Activated CD4-positive, alpha-beta T cell treated with anti-CD3 and anti-CD28 coated beads for 48 hours (primary cell): ENCODE data around the gene COL5A1.
"Not testable (repeated sequence)": the region's sequence is repeated elsewhere in the genome, so short reads cannot be mapped to it uniquely, and the experiment has no call there.

Source experiments
- DNase-seq: peaks from one replicate; pipeline ENCODE4 v3.0.0-alpha.2; 2020

The COL5A1 gene

DNA sequence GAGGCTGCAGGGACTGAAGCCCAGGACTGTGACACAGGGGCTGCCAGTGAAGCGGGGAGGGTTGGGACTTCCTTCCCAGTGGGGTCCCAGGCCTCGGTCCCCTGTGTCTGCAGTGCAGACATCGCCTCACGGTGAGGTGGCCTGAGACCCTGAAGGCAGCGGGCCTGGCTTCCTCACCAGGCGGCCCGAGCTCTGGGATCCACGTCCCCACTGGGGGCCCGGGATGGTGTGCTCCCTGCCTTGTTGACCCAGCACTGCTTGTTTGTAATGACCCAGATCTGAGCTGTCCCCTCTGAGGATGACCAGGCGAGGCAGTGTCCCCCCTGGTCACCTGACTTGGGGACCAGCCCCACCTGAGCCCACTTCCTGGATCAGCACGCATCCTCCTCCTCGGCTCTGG is 53.1 kb downstream of the COL5A1 start:
- no peak for DNase-seq

DNA sequence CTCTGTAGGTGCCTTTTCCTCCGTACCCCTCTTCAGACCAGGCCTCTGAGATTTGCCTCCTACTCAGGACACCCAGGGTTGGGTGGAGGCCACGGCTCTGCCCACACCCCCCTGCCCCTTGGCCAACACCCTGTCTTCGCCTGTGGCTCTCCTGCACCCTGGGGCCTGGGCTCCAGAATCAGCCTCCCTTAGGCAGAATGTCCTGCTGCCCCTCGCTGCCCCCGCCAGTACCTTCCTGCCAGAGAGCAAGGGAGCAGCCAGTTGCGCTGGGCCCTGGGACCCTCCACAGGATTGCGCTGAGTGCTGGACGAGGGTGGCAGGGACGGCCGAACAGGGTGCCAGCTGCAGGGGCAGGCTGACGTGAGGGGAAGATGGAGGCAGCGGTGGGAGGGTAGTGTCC is 53.5 kb downstream of the COL5A1 start:
- DNase-seq, result no peak

DNA sequence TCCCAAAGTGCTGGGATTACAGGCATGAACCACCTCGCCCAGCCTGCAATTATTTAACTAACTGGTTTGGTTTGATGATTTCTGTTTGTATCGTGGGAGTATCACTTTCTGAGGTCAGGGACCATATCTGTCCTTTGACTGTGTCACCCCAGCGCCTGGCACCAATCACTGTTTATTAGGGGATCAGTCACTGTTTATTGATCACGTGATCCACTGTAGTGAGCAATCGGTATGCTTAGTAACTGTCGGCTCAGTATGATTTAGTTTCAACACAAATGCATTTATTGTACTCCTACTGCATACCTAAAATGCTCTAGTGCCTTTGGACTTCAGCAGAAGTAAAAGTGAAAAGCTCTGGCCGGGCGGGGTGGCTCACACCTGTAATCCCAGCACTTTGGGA is 54.8 kb downstream of the COL5A1 start:
- no peak for DNase-seq

DNA sequence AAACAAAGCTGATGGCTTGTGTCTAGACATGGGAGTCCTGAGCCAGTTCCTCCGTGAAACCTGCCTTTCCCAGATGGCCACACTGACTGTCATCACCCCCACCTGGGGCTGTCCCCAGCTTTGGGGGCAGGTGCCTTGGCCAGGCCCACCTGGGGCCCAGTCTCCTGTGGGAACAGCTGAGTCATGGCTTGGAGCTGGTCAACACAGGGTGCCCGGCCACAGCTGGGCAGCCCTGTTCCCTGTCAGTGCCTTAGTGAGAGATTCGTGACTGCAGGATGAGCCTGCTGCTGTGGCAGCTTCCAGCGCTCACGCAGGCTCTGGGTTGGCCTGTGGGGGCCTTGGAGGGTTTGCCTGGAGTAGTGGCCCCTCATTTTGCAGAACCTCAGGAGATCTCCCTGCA is 56.5 kb downstream of the COL5A1 start:
- DNase-seq, result no peak

DNA sequence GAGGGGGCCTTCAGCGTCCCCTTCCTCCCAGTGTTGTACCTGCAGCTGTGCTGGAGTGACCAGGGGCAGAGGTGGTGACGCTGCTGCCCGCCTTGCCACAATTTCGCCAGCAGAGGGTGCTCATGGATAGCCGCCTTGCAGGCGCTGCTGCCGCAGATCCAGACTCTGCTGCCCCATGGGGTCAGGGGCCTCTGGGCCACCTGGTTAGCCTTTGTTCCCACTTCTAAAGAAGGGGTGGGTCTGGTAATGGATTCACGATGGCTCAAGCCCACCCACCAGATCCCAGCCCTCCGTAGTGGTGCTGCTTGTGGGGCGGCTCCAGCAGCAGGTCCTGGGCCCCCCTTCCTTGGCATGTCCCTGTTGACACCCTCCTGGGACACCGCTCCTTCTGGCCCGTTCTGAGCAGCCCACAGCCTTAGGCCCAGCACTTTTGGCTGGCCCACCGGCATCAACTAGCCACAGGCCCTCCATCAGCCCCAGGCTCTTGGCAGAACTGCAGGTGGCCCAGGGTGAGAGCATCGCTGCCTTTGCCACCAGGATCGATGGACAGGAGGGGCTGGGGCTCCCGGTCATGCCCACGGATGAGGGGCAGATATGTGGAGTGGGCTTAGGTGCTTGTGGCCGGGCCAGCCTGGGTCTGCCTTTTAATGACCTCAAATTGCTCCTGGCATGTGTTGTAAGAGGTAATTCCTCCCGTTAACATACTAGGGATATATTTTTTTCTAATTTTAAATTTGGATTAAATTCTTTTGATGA is 57.2 kb downstream of the COL5A1 start:
- peak; percentile 75 for DNase-seq

DNA sequence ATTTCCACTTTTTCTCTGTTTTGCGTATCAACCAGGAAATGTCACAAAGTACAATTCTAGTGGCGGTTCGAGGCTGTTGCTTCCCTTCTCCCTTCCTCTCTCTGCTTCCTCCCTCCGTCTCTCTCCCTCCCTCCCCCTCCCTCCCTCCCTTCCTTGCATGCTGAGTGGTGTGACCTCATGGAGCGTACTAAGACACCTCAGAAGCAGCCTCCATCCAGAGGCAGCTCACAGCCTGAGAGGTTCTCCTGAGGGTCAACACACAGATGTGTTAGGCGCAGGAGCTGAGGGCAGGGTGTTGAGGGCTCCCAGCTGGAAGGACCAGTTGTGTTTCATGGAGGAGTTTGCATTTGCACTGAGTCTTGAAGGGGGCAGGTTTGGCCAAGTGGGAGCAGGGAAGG is 57.7 kb downstream of the COL5A1 start:
- no peak for DNase-seq

DNA sequence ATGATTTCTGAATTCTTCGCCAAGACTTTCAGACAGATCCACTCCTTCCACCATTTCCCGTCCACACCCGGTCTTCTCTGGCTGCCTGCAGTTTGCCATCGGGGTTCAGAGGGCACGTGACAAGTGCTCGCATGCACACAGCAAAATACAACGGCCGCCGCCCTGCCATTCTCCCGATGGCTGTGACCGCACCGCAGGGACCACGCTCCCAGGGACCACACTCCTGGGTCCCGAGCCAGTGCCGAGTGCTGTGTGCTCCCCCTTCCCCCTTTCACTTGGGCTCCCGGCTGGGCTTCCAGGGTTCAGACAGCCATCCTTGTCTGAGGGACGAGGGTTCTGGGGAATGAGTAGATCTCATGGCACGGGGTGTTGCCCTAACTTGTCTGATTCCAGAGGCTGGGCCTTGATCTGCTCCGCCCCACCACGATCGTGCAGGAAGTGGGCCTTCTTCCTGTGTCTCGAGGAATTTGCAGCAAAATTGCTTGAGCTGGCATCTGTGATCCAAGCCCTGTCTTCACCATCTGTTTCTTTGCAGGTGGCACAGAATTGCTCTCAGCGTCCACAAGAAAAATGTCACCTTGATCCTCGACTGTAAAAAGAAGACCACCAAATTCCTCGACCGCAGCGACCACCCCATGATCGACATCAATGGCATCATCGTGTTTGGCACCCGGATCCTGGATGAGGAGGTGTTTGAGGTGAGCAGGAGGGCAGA is 59.2 kb downstream of the COL5A1 start:
- DNase-seq, result no peak

DNA sequence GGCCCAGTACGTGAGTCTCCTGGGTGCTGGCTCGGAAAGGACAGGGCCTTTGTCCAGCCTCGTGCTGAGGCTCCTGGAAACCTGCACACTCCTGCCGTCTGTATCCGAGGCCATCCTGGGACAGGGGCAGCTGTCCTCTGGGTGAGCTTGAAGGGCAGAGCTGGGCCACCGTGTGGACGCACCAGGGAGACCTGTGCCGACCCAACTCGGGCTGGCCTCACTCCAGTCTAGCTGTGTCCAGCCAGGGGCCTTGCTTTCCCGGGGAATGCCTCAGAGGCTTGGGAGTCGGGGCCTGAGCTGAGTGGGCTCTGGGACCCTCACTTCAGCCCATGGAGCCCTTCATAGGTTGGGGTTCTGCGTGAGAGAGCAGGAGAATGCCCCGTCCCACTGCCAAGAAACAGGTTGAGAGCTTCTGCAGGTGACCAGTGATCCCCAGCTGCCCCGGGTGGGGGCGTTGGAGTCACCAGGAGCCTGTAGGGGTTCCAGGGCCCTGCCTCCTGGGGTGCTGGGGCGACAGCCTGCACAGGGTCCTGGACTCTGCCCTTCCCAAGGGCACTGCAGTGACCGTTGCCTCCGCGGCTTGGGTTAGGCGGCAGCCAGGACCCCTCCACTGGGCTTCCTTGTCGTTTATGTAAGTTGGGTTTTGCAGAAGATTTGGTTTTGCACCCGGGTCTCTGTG is 60.1 kb downstream of the COL5A1 start:
- no peak for DNase-seq

DNA sequence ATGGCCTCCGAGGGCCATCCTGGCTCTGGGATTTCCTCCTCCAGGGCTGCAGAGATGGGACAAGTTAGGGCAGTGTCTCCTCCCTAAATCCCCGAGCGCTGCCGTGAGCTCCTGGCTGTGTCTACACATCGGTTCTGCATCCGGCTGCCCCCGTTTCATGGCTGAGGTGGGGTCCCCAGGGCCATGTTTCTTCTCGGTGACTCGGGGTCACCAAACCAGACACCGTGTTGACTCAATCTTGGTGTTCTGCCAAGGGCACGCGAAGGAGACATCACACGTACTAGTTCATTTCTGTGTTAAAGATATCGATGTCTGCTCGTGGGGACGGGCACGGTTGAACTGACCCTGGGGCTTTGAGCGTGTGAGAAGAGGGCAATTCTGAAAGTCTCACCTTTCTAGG is 60.7 kb downstream of the COL5A1 start:
- DNase-seq, result no peak

DNA sequence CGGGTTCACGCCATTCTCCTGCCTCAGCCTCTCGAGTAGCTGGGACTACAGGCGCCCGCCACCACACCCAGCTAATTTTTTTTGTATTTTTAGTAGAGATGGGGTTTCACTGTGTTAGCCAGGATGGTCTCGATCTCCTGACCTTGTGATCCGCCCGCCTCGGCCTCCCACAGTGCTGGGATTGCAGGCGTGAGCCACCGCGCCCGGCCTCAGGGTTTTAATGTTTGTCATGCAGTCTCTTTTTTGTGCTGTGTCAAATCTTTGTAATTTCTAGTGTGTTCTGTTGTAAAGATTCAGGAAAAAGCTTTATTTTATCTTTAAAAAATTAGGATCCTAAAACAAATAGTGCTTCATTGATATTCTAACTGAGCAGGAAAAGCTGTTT is 62.1 kb downstream of the COL5A1 start:
- DNase-seq, result not testable (repeated sequence)

DNA sequence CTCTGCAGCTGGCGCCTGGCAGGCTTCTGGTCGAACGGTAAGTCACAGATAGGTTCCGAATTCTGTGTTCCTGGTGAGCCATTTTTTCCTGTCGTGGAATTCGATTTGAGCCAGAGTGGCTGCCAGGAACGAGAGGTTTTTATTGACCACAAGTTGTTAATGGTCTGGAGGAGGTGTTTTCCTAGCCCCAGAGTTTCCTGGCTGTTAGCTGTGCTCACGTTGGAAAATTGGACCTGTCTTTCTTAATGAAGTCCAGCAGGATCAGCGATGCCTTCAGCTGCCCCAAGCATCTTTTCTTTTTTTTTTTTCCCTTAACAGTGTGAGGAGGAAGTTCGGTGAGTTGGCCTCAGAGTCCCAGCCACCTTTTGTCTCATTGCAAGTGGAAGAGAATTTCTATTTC is 62.9 kb downstream of the COL5A1 start:
- DNase-seq, result no peak

DNA sequence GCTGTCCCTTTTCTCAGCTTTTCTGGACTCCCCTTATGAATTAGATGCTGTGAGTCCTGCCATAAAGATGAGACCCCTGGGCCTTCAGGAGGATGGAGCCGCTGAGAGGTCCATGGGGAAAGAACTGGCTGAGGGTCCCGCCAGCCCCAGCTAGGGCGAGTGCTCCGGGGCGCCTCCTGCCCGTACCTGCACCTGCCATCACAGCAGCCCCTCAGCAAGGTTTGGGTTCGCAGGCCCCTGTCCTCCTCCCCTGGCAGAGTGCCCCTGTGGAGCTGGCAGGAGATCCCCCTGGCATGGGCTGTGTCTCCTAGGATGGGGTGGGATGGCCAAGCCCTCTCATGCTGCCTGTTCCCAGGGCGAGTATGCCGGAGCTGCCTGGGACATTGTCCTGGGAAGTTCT is 64.2 kb downstream of the COL5A1 start:
- DNase-seq, result no peak

DNA sequence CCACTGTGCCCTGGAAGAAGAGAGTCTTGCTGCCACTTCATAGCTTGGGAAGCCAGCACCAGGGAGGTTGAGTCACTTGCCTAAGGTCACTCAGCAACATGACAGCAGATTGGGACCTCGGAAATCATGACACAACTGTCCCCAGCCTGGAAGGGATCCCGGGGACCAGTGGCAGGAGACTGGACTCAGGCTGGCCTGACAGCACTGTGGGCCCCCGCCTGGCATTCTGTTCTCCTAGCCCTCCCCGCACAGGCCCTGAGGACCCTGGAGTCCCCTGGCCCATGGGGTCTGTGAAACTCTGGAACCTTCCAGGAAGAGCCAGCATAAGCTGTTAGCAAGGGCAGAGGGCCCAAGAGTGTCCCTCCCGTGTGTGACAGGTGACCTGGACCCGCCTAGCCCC is 64.9 kb downstream of the COL5A1 start:
- DNase-seq, result no peak

DNA sequence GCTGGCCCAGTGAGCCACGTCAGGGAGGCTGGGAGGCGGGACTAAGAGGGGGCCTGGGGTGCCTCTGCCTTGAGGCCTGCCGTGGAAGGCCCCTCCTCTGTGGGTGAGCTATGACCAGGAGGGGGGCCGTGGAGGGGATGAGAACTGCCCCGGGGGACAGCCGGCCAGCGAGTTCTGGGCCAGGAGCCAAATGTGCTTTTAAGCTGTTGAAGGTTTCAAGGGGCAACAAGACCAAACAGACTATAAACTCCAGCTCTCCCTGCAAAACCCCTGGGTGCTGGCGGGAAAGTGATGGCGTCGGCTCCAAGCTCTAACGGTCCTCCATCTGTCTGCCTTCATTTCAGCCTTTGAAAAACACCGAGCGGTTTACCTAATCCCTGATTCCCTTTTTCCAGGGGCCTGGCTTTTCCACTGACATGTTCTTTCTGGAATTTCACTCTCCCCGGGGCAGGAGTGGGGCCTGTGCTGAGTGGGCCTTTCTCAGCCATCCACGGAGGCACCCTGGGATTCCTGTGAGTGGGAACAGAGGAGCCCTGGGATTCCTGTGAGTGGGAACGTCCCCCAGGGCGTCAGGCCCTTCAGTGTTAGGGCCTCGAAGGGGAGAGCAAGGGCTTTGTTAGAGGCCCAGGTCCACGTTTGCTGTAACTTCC is 65.6 kb downstream of the COL5A1 start:
- DNase-seq, result no peak

DNA sequence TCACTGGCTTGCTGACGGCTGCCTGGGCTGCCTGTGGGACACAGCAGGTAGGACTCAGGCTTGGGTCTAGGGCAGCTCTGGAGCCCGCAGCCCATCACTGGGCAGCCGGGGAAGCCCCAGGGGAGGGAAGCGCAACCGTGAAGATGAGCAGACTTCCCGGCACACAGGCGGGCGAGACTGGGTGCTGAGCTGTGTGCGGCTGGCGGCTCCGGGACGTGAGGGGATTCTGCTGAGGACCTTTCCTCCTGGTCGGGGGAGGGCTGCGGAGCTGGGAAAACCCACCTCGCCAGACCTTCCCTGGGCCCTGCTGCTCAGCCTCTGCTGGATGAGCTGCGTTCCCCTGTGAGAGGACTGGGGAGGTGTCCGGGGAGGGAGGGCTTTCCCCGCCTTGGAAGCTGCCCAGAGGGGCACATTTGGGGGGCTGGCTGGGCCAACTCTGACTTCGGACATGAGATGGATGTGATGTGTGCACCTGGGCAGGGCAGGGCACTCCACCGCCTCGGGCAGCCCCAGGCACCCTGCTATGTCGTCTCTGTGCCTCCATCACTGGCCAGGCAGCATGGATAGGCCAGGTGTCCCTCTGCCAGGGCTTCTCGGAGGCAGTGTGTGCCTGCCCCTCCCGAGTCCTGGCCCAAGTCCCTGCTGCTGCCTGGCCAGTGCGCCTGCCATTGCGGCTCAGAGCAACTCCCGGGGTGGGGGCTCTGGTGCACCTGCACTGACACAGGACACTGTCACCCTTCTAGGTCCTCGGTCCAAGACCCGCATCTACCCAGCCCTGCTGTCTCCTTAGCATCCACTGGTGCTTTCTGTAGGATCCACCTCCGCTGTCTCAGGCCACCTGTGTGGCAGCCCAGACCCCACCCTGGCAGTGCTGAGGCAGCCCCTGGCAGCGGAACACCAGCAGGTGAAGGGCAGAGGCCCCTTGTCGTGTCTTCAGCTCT is 66.4 kb downstream of the COL5A1 start:
- no peak for DNase-seq

DNA sequence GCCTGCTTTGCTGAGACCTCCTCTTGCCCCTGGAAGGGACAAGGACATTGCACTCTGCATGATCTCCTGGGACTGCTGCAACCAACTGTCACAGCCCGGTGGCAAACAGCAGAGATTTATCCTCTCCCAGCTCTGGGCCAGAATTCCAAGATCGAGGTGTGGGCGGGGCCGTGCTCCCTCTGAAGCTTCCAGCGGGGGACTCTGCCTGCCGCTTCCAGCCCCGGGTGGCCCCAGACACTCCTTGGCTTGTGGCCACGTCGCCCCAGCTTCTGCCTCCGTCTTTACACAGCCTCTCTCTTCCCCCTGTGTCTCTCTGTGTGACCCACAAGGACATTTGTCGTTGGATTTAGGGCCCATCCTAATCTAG is 67.1 kb downstream of the COL5A1 start:
- no peak for DNase-seq

DNA sequence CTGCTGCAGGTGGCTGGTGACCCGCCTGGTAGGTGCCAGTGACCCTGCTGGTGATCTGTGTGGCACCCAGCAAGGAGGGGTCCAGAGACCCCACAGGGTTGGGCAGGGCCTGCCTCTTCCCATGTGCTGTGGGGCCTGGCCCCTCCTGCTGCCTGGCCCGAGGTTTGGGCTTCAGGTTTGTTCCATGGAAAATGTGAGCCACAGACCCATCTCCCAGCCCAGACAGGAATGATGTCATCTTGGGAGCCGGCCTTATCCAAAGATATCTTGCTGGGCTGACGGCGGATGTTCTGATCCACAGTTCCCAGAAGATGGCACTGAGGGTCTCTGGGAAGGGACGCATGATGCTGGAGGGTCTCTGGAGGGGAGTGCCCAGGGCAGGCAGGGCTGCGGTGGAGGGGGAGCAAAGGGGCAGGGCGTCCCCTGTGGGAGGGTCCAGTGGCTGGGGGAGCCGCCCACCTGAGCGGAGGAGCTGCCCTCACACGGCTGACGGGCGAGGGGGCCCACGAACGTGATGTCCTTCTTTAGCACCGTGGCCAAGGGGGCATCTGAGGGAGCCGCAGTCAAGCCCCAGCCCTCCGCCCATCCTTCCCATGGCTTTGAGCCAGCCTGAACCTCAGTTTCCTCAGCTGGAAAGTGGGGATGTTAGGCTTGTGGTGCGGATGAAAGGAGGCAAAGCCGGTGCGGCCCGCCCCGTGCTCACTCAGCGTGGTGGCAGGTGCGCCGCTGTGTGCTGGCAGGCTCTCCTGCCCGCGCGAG is 68.1 kb downstream of the COL5A1 start:
- no peak for DNase-seq

DNA sequence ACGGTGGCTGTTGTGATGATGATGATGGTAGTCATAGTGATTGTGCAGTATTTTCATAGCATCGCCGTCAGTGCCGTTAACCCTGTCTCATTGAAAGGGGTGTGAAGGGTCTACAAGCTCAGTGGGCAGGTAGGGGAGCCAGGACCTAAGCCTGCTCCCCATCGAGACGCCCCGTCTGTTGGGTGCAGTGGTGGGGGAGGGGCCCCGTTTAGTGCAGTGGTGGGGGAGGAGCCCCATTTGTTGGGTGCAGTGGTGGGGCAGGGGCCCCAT is 68.6 kb downstream of the COL5A1 start:
- no peak for DNase-seq

DNA sequence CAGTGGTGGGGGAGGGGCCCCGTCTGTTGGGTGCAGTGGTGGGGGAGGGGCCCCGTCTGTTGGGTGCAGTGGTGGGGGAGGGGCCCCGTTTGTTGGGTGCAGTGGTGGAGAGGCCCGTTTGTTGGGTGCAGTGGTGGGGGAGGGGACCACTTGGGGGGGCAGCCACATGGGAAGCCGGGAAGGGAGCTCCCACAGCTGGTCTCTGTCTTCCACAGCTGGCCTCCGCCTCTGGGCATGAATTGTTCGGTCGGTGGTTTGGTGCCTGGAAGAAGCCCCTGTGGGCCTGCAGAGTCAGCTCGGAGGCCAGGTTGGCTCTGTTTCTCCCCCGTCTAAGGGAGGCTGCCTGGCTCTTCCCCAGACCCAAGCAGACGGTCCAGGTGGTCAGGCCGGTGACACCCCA is 69.3 kb downstream of the COL5A1 start:
- no peak for DNase-seq

DNA sequence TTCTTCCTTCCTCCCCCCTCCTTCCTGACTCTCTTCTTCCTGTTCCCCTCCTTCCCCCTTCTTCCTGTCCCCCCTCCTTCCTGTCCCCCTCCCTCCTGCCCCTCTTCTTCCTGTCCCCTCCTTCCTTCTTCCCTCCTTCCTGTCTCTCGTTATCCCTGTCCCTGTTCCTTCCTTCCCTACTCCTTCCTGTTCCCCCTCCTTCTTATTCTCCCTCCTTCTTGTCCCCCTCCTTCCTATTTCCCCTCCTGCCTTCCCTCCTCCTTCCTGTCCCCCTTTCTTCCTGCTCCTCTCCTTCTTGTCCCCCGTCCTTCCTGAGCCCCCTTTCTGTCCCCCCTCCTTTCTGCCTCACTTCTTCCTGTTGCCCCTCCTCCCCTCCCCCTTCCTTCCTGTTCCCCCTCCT is 70.6 kb downstream of the COL5A1 start:
- DNase-seq, result no peak

DNA sequence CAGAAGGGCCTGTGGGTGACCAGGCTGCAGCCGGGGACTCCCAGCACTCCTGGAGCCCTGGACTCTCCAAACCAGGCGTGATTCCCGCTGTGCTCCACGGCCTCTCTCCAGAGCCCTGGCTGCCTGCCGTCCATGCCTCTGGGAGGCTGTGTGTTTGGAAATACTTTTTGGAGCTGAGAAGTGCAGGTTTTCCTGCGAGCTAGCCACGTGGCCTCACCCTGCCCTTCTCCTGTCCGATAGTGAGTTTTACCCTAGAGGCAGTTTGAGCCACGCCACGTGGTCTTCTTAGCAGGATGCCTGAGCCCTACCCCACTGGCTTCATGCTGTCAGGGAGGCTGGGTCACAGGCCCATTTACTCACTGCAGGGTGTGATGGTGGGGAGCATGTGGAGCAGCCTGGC is 71.3 kb downstream of the COL5A1 start:
- DNase-seq, result no peak

DNA sequence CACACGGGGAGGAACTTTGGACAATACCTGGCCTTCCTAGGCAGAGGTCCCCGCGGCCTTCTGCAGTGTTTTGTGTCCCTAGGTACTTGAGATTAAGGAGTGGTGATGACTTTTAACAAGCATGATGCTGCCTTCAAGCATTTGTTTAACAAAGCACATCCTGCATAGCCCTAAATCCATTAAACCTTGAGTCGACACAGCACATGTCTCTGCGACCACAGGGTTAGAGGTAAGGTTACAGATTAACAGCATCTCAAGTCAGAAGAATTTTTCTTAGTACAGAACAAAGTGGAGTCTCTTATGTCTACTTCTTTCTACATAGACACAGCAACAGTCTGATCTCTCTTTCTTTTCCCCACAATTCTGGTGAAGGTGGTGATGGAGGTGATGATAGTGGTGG is 73.9 kb downstream of the COL5A1 start:
- not testable (repeated sequence) for DNase-seq
